ENCODE data around the gene KBTBD13. TPM values are rescaled to one million over a fixed set of nuclear protein-coding genes. Genes with fewer than 3 reads are reported as not detected.

Gene KBTBD13
- total and polyA plus RNA-seq, 12 donors, result 0.84 to 20.5 (median 4.6) TPM

DNA sequence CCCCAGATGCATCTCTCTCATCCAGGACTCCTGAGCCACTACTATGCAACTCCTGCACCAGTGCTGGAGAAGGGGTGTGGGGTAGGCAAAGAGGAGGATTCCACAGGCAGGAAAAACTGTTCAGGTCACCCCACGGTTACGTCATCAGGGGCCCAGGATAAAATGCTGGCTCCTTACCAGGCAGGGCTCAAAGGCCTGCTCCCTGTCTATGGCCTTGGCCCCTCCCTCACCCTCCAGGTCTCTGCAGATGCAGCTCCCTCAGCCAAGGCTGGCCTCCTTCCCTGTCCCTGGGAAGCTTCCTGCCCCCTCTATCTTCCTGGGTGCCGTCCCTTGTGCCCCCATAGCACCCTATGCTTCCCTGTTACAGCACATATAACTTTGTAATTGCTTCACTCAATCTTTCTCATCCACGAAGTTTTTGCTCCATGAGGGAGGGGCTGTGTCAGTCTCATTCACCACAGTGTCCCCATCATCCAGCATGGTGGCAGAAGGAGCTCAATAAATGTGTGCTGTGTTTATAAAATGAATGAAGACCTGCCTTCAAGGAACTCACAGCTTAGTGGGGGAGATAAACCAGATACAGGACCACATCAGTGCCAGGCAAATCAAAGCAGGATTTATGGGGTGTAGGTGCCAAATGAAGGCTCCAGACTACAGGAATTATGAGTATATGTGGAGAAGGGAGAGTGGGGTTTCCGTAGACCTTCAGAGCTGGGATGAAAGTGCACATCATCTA is 18.6 kb downstream of the KBTBD13 start:
- TF ChIP-seq, protein P1, sequence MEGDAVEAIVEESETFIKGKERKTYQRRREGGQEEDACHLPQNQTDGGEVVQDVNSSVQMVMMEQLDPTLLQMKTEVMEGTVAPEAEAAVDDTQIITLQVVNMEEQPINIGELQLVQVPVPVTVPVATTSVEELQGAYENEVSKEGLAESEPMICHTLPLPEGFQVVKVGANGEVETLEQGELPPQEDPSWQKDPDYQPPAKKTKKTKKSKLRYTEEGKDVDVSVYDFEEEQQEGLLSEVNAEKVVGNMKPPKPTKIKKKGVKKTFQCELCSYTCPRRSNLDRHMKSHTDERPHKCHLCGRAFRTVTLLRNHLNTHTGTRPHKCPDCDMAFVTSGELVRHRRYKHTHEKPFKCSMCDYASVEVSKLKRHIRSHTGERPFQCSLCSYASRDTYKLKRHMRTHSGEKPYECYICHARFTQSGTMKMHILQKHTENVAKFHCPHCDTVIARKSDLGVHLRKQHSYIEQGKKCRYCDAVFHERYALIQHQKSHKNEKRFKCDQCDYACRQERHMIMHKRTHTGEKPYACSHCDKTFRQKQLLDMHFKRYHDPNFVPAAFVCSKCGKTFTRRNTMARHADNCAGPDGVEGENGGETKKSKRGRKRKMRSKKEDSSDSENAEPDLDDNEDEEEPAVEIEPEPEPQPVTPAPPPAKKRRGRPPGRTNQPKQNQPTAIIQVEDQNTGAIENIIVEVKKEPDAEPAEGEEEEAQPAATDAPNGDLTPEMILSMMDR (IDR thresholded peaks at IDR 0.05), result no peak
- peak in 2 of 8 donors; percentile 8 to 18 for ATAC-seq
- no peak for DNase-seq
- Histone ChIP-seq H3K4me3 (no peak overlapping the region), H3K27ac (peak overlapping the region in 1 of 10 donors; percentile 17), H3K27me3 (no peaks in the 10 kb centered on the region), H3K9me3 (no peaks in the 10 kb centered on the region), H3K4me1 (peaks cover 0 to 29% (median 8%) of the 10 kb centered on the region in 9 donors), H3K36me3 (peaks cover 0 to 38% (median 9%) of the 10 kb centered on the region in 9 donors)
- intact Hi-C loops (cut with DNase I), result loop anchor here in 1 of 10 donors (5.0 kb wide), 1 partner anchor 38 kb away; no protein-coding TSS in a partner anchor
- 70 to 82% methylated on average over 5 of the region's 5 CpGs for WGBS, 2 donors

DNA sequence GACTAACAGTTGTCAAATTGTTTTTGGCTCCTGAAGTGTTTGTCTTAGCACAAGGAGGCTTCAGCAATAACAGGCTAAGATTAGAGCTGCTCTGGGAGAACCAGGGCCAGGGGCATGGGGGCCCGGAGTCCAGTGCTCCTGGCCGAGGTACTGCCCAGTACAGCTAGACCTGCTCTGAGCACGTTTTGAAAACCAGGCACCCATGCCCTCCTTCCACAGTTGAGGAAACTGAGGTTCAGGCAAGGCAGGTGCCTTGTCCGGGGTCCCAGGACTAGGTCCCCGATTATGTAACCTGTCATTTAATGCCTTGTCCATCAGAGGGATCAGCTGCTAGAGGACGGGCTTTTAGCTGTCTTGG is 19.2 kb downstream of the KBTBD13 start:
- WGBS, 2 donors, result 89 to 90% methylated on average over 6 of the region's 6 CpGs
- Histone ChIP-seq H3K36me3 (peaks cover 0 to 43% (median 9%) of the 10 kb centered on the region in 9 donors), H3K9me3 (no peaks in the 10 kb centered on the region), H3K27ac (no peak overlapping the region), H3K4me1 (peaks cover 0 to 24% (median 8%) of the 10 kb centered on the region in 9 donors), H3K27me3 (no peaks in the 10 kb centered on the region), H3K4me3 (no peak overlapping the region)
- TF ChIP-seq, protein P1 (IDR thresholded peaks at IDR 0.05), result no peak
- no peak for DNase-seq
- ATAC-seq, result no peak
- intact Hi-C loops (cut with DNase I), result loop anchor here in 1 of 10 donors (5.0 kb wide), 1 partner anchor 38 kb away; no protein-coding TSS in a partner anchor

DNA sequence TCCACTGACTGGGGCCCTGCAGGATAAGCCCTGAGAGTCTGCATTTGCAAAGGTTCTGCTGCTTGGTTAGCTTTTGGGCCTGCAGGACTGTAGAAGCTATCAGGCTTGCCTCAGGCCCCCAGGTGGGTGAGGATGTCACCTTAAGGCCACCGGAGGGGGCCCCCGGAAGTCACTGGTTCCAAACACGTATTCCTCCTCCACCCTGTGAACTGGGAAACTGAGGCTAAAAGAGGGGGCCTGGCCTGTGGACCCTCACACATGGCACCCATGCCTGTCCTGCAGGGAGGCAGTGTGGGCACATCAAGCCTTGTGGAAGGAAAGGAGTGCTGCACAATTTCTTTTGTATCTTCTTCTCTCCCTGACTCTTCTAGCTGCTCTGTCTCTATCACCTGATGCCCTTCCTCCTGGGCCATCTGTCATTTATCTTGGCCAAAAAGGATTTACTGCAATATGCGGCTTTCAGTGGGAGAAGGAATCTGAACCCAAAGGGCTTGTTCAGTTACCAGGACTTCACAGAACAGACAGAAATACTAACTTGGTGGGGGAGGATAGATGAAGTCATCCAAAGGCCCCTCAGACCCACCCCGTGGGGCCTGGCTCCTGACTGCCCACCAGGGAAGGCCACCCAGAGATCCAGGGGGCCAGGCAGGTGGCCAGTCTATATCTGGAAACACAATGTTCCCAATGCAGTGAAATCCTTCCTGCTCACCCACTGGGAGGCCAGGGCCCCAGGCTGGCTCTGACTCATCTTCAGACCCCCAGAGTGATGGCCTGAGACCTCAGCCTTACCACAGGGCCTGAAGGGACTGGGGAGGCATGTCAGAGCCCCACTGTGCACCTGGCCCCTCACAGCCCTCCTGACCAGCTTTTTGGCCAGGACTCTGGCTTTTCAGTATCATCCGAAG is 20.2 kb downstream of the KBTBD13 start:
- intact Hi-C loops (cut with DNase I), result loop anchor here in 1 of 10 donors (5.0 kb wide), 1 partner anchor 39 kb away; no protein-coding TSS in a partner anchor
- Histone ChIP-seq H3K4me3 (no peak overlapping the region), H3K4me1 (peaks cover 0 to 21% (median 7%) of the 10 kb centered on the region in 9 donors), H3K27me3 (no peaks in the 10 kb centered on the region), H3K27ac (no peak overlapping the region), H3K9me3 (no peaks in the 10 kb centered on the region), H3K36me3 (peaks cover 0 to 50% (median 9%) of the 10 kb centered on the region in 9 donors)
- TF ChIP-seq, protein P1 (IDR thresholded peaks at IDR 0.05), result no peak
- DNase-seq (no peak), ATAC-seq (no peak)
- 89 to 92% methylated on average over 6 of the region's 6 CpGs for whole genome bisulfite sequencing, 2 donors

DNA sequence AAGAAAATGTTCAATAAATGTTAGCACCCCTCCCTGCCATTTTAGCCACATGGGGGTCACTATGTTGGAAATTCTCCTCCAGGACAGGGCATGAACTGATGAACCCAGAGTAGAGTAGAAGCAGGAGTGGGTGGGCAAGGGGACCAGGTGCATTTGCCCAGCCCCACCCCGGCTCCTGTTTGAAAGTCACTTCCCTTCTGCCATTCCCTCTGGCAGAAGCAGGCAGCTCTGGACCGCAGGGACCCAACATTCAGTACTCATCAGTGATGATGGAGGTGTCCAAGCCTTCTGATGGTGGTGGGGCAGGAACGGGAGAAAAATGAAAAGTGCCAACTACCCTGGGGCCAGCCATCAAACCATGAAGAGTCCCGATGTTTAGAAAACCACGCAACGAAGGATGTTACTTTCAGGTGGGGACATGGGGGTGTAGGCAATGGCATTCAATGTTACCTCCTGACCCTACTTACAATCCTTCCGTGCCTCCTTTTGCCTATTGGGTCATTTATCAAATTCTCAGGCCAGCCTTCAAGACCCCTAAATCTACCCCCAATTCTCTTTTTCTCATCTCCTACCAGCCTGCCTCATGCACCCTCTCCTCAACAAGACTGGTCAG is 21.2 kb downstream of the KBTBD13 start:
- H3K4me3 ChIP-seq, result no peak overlapping the region
- TF ChIP-seq, protein P1 (IDR thresholded peaks at IDR 0.05), result no peak
- peaks cover 0 to 18% (median 4%) of the 10 kb centered on the region in 9 donors for H3K4me1 ChIP-seq
- H3K27ac ChIP-seq, result no peak overlapping the region
- no peaks in the 10 kb centered on the region for H3K27me3 ChIP-seq
- ATAC-seq, result no peak
- H3K9me3 ChIP-seq, result no peaks in the 10 kb centered on the region
- 96 to 99% methylated on average over 7 of the region's 7 CpGs for WGBS, 2 donors
- intact Hi-C loops (cut with DNase I), result loop anchor here in 1 of 10 donors (5.0 kb wide), 1 partner anchor 40 kb away; no protein-coding TSS in a partner anchor
- DNase-seq, result no peak
- peaks cover 0 to 61% (median 9%) of the 10 kb centered on the region in 9 donors for H3K36me3 ChIP-seq
